ENCODE data around the gene ENKUR.
A peak's percentile ranks its signal among the peaks of the same experiment; 100 is the strongest.

The ENKUR gene

DNA sequence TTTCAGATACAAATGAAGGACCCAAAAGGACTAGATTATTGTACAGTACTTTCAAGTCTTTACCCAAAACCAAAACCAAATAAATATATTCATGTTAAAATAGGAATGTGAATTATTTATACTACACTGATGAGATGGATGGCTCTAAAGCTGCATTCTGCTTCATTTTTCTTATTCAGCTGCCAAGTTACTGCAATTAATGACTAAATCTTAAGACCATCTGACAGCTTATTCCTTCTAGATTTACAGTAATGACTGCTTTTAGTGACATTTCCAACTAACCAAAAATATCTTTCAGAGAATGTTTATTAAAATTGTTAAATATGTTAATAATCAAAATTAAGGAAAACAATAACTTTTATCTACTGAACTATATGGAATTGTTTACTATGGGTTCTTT lies 20.9 kb downstream of the ENKUR start:
- TF ChIP-seq RAD21 (IDR thresholded peaks at IDR 0.05; ENCODE audit: low read depth) (no peak), CREB1 (IDR thresholded peaks at IDR 0.05; ENCODE audit: low read depth) (no peak), NFIC (IDR thresholded peaks at IDR 0.05) (no peak), EGR1 (IDR thresholded peaks at IDR 0.05) (no peak)
- TF ChIP-seq, protein P1, sequence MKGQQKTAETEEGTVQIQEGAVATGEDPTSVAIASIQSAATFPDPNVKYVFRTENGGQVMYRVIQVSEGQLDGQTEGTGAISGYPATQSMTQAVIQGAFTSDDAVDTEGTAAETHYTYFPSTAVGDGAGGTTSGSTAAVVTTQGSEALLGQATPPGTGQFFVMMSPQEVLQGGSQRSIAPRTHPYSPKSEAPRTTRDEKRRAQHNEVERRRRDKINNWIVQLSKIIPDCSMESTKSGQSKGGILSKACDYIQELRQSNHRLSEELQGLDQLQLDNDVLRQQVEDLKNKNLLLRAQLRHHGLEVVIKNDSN (IDR thresholded peaks at IDR 0.05): no peak

DNA sequence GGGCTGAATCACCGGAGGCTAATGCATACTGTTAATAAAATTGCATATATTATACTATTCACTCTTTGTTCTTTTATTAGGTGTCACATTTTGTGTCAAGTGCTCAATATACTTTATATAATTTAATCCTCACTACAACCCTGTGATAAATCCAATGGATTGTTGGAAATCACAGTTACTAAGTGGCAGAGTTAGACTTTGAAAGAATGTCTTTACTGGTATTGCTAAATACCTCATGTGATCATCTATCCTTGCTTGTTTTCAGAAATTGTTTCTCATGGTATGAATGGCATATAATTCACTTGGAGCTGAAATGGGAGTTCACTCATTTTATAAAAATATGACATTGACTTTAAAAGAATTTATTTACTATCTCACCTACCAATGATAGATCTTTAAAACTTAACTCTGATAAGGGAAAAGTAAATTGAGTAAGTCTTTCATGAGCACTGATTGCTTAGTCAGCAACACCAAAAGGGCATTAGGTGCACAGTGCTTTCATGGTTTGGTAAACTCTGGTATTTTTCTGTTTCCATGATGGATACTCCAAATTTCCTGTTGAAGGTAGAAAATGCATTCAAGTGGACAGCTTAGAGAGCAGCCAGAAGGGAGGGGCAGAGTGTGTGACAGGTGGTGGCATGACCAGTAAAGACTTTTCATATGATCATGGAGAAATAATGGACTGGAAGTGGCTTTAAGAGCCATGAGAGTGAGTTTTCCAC lies 22.6 kb downstream of the ENKUR start:
- TF ChIP-seq TCF12 (IDR thresholded peaks at IDR 0.05; ENCODE audit: low read depth): no peak
- TF ChIP-seq, protein P1 (IDR thresholded peaks at IDR 0.05): no peak
- no peak for TF ChIP-seq NFIC (IDR thresholded peaks at IDR 0.05)
- TF ChIP-seq, protein P2, sequence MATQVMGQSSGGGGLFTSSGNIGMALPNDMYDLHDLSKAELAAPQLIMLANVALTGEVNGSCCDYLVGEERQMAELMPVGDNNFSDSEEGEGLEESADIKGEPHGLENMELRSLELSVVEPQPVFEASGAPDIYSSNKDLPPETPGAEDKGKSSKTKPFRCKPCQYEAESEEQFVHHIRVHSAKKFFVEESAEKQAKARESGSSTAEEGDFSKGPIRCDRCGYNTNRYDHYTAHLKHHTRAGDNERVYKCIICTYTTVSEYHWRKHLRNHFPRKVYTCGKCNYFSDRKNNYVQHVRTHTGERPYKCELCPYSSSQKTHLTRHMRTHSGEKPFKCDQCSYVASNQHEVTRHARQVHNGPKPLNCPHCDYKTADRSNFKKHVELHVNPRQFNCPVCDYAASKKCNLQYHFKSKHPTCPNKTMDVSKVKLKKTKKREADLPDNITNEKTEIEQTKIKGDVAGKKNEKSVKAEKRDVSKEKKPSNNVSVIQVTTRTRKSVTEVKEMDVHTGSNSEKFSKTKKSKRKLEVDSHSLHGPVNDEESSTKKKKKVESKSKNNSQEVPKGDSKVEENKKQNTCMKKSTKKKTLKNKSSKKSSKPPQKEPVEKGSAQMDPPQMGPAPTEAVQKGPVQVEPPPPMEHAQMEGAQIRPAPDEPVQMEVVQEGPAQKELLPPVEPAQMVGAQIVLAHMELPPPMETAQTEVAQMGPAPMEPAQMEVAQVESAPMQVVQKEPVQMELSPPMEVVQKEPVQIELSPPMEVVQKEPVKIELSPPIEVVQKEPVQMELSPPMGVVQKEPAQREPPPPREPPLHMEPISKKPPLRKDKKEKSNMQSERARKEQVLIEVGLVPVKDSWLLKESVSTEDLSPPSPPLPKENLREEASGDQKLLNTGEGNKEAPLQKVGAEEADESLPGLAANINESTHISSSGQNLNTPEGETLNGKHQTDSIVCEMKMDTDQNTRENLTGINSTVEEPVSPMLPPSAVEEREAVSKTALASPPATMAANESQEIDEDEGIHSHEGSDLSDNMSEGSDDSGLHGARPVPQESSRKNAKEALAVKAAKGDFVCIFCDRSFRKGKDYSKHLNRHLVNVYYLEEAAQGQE (IDR thresholded peaks at IDR 0.05; ENCODE audit: low read depth): no peak
- no peak for TF ChIP-seq EGR1 (IDR thresholded peaks at IDR 0.05)
- TF ChIP-seq YY1 (IDR thresholded peaks at IDR 0.05; ENCODE audit: low read depth): no peak
- no peak for TF ChIP-seq CREB1 (IDR thresholded peaks at IDR 0.05; ENCODE audit: low read depth)
- TF ChIP-seq FOXM1 (IDR thresholded peaks at IDR 0.05; ENCODE audit: borderline replicate concordance, low read depth): no peak
- no peak for TF ChIP-seq RAD21 (IDR thresholded peaks at IDR 0.05; ENCODE audit: low read depth)

DNA sequence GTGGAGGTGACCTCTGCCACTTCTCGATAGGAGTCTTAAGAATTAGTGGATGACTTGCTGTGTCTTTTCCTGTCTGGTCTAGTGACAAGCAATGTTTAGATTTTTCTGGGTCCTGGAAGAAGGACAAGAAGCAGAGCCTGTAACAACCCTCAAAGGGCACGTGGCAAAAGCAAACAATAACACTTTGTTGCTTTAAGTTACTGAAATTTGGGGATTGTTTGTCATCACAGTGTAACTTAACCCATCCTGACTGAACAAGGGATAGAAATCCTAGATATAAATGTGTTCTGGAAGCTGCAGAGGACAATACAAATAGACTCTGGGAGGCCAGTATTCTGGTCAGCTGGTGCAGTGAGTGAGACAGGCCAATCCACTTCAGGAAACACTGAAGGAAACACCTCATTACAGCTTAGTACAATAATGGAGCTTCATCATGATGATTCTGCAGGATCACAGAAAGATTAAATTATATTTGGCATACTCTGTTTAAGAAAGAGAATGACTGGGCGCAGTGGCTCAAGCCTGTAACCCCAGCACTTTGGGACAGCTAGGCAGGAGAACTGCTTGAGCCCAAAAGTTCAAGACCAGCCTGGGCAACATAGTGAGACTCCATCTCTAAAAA lies 23.3 kb downstream of the ENKUR start:
- TF ChIP-seq NFIC (IDR thresholded peaks at IDR 0.05) (no peak), ZBTB7A (IDR thresholded peaks at IDR 0.05; ENCODE audit: low read depth) (no peak), YY1 (IDR thresholded peaks at IDR 0.05; ENCODE audit: low read depth) (no peak), TEAD4 (IDR thresholded peaks at IDR 0.05) (no peak), RAD21 (IDR thresholded peaks at IDR 0.05; ENCODE audit: low read depth) (no peak), CREB1 (IDR thresholded peaks at IDR 0.05; ENCODE audit: low read depth) (no peak), TCF12 (IDR thresholded peaks at IDR 0.05; ENCODE audit: low read depth) (no peak), EP300 (IDR thresholded peaks at IDR 0.05; ENCODE audit: borderline replicate concordance) (no peak), CEBPB (IDR thresholded peaks at IDR 0.05) (no peak)
- TF ChIP-seq, protein P2 (IDR thresholded peaks at IDR 0.05; ENCODE audit: low read depth): no peak
- TF ChIP-seq, protein P1 (IDR thresholded peaks at IDR 0.05): no peak

DNA sequence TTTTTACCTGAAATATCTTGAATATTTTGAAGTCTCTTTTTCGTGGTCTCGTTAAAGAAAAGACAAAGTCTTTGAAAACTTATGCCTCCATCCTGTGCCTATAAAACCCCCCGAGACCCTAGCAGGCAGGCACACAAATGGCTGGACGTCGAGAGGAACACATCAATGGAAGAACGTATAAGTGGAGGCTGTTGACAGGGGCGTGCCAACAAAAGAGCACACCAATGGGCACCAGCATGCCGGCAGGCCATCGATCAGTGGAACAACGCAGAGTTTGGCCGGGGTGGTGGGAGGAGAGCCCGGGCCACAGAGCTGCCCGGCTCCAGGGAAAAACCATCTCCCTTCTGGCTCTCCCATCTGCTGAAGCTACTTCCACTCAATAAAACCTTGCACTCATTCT lies 24.7 kb downstream of the ENKUR start:
- no peak for TF ChIP-seq NFIC (IDR thresholded peaks at IDR 0.05)
- TF ChIP-seq CREB1 (IDR thresholded peaks at IDR 0.05; ENCODE audit: low read depth): no peak

DNA sequence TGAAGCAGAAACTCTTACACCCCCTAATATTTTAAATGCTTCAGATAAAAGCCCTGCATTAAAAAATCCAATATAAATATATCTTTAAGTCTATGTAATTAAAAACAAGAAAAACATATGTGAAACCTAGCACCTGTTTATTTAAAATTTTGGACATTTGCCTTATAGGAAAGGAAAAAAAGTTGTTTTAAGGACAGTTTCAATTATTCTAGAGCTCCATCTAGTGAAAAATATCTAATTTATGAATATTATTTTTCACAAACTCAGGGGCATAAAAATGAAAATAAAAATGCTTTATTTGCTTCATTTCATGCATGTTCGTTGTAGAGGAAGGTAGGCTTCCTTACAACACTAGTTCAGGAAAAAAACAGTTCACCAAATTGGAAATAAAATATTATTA lies 26.1 kb downstream of the ENKUR start:
- TF ChIP-seq TEAD4 (IDR thresholded peaks at IDR 0.05) (no peak), CEBPB (IDR thresholded peaks at IDR 0.05) (no peak), RAD21 (IDR thresholded peaks at IDR 0.05; ENCODE audit: low read depth) (peak; percentile 47)

DNA sequence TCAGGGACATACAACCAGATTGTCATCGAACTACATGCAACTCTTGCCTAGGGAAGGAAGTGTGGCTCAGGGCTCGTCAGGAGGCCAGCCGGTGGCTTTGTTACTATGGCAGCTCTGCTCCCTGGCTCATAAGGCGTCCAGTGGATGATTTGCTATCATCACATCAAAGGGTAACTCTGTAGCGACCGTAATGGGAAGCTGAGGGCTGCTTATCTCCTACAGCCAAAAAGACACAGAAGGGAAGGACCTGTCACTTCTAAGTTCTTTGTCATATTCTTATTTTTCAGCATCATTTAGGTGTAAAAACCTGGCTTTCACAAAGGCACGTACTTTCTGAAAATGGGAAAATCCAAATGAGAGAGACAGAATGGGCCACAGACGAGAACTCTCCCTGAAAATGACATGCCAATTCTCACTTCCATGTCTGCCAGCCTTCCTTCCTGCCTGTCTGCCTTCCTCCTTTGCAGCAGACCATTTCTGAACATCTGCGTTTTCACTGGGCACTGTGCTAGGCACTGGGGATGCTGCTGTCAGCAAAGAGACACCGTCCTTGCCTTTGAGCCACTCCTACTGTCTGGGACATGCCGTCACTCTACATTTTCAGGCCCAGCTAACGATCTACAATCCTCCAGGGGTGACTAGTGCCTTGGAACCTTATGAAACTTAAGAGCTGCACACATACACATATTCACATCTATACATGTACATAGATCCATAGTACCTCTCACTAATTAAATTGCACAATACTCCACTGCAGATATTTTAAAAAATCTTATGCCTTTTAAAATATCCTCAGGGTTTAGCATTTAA lies 26.9 kb downstream of the ENKUR start:
- TF ChIP-seq EP300 (IDR thresholded peaks at IDR 0.05; ENCODE audit: borderline replicate concordance) (no peak), NFIC (IDR thresholded peaks at IDR 0.05) (no peak), CREB1 (IDR thresholded peaks at IDR 0.05; ENCODE audit: low read depth) (no peak), YY1 (IDR thresholded peaks at IDR 0.05; ENCODE audit: low read depth) (no peak), FOXM1 (IDR thresholded peaks at IDR 0.05; ENCODE audit: borderline replicate concordance, low read depth) (no peak)
- TF ChIP-seq, protein P2 (IDR thresholded peaks at IDR 0.05; ENCODE audit: low read depth): no peak
